ENCODE data around the gene BROX. TPM values are rescaled to one million over a fixed set of nuclear protein-coding genes. Genes with fewer than 3 reads are reported as not detected.
"Not testable (repeated sequence)": the region's sequence is repeated elsewhere in the genome, so short reads cannot be mapped to it uniquely, and the experiment has no call there.

BROX gene
- polyA plus RNA-seq, 1 experiment: 8.6 TPM

- DNase-seq (ENCODE audit: low read depth, low spot score): no peak
- H3K4me3 ChIP-seq (ENCODE audit: low read depth, low read length): no peak within 1 kb of the TSS
- no peak within 1 kb of the TSS for H3K27ac ChIP-seq (ENCODE audit: low read depth, low read length)
- no peaks in the 10 kb centered on the region for H3K27me3 ChIP-seq (ENCODE audit: control insufficient read depth, insufficient read depth, low read length)
- TF ChIP-seq CTCF (IDR thresholded peaks at IDR 0.05; ENCODE audit: low read depth, low read length): no peak
- POLR2A ChIA-PET: no interaction called here
- H3K9me3 ChIP-seq (ENCODE audit: control insufficient read depth, insufficient read depth, low read length): no peaks in the 10 kb centered on the region
- CTCF ChIA-PET: interaction anchor here (0.6 to 2.5 kb wide), 8 partner anchors 10 to 393 kb away, joined by 3 to 27 read pairs (median 6); no protein-coding TSS in a partner anchor
Observed at GRCh38 chr1:222736972-222737371, 24.6 kb downstream of the BROX start, which contains the start of gene FAM177B. TSS of gene FAM177B (plus strand) at chr1:222737202. CDS start at chr1:222746546, 9,344 bp downstream.

- Histone ChIP-seq H3K27ac (ENCODE audit: low read depth, low read length) (no peak overlapping the region), H3K4me3 (ENCODE audit: low read depth, low read length) (no peak overlapping the region), H3K9me3 (ENCODE audit: control insufficient read depth, insufficient read depth, low read length) (no peaks in the 10 kb centered on the region), H3K27me3 (ENCODE audit: control insufficient read depth, insufficient read depth, low read length) (no peaks in the 10 kb centered on the region)
- POLR2A ChIA-PET: interaction anchor here (1.1 kb wide), 1 partner anchor 351 kb away, joined by 3 read pairs; no protein-coding TSS in a partner anchor
- no peak for DNase-seq (ENCODE audit: low read depth, low spot score)
- TF ChIP-seq CTCF (IDR thresholded peaks at IDR 0.05; ENCODE audit: low read depth, low read length): no peak
- CTCF ChIA-PET: interaction anchor here (0.7 to 2.8 kb wide), 16 partner anchors 8 to 395 kb away, joined by 3 to 45 read pairs (median 5); no protein-coding TSS in a partner anchor
Observed at GRCh38 chr1:222739465-222739864, 27.1 kb downstream of the BROX start.

- CTCF ChIA-PET: interaction anchor here (0.6 to 2.8 kb wide), 9 partner anchors 9 to 390 kb away, joined by 3 to 45 read pairs (median 5); no protein-coding TSS in a partner anchor
Observed at GRCh38 chr1:222739929-222740328, 27.6 kb downstream of the BROX start.

DNA sequence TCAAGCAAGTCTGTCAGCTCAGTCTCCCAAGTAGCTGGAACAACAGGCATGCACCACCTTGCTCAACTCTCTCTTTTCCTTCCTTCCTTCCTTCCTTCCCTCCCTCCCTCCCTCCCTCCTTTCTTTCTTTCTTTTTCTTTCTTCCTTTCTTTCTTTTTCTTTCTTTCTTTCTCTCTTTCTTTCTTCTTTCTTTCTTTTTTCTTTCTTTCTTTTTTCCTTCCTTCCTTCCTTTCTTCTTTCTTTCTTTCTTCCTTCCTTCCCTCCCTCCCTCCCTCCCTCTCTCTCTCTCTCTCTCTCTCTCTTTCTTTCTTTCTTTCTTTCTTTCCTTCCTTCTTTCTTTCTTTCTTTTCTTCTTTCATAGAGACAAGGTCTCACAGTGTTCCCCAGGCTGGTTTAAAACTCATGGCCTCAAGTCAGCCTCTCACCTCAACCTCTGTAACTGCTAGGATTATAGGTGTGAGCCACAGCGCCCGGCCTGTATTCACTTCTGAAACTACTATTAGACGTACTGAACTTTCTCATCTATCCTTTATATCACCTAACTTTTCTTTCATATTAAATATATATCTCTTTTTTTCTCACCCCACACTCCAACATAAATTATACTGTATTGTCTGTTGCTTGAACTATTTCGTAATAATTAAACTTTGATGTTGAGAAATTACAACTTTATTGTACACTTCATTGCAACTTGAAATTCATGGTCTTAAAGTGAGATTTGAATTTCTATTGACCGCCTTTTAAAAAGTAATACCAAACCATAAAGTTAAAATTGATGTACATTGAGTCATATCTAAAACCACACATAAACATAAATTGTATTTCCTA lies 29.5 kb downstream of the BROX start:
- H3K27ac ChIP-seq (ENCODE audit: low read depth, low read length); H3K27me3 ChIP-seq (ENCODE audit: control insufficient read depth, insufficient read depth, low read length); H3K9me3 ChIP-seq (ENCODE audit: control insufficient read depth, insufficient read depth, low read length); POLR2A ChIA-PET; DNase-seq (ENCODE audit: low read depth, low spot score); H3K4me3 ChIP-seq (ENCODE audit: low read depth, low read length): not testable (repeated sequence)
- CTCF ChIA-PET: interaction anchor here (1.3 to 3.4 kb wide), 2 partner anchors 348 to 381 kb away, joined by 3 to 25 read pairs; no protein-coding TSS in a partner anchor

More at GRCh38 chr1:222739929-222740328, 27.6 kb downstream of the BROX start:
- Histone ChIP-seq H3K4me3 (ENCODE audit: low read depth, low read length) (no peak overlapping the region), H3K27me3 (ENCODE audit: control insufficient read depth, insufficient read depth, low read length) (no peaks in the 10 kb centered on the region), H3K27ac (ENCODE audit: low read depth, low read length) (no peak overlapping the region), H3K9me3 (ENCODE audit: control insufficient read depth, insufficient read depth, low read length) (no peaks in the 10 kb centered on the region)
- no peak for DNase-seq (ENCODE audit: low read depth, low spot score)
- no peak for TF ChIP-seq CTCF (IDR thresholded peaks at IDR 0.05; ENCODE audit: low read depth, low read length)
- POLR2A ChIA-PET: no interaction called here

- H3K27me3 ChIP-seq (ENCODE audit: control insufficient read depth, insufficient read depth, low read length): peaks cover 2% of the 10 kb centered on the region
- CTCF ChIA-PET: interaction anchor here (1.3 to 2.4 kb wide), 4 partner anchors 11 to 340 kb away, joined by 4 to 11 read pairs (median 7); no protein-coding TSS in a partner anchor
- H3K4me3 ChIP-seq (ENCODE audit: low read depth, low read length): no peak overlapping the region
- H3K27ac ChIP-seq (ENCODE audit: low read depth, low read length): no peak overlapping the region
- POLR2A ChIA-PET: no interaction called here
- no peaks in the 10 kb centered on the region for H3K9me3 ChIP-seq (ENCODE audit: control insufficient read depth, insufficient read depth, low read length)
- DNase-seq (ENCODE audit: low read depth, low spot score): no peak
- no peak for TF ChIP-seq CTCF (IDR thresholded peaks at IDR 0.05; ENCODE audit: low read depth, low read length)
Observed at GRCh38 chr1:222749927-222750326, 37.6 kb downstream of the BROX start.
